K562 (cell line): ENCODE data around the gene BUB3.

Experiments used
- ELF4 ChIP-seq: fragments of 450-650 bp; formaldehyde crosslinking; IDR thresholded peaks from 2 replicates; pipeline ENCODE4 v1.4.0; 2022; ENCODE audit warnings: missing genetic modification characterization
- EP300 ChIP-seq: IDR thresholded peaks from 2 replicates; pipeline ENCODE4 v1.6.1; 2012; ENCODE audit warnings: low read length, improper control_type of control experiment
- FOXK2 ChIP-seq, 2 experiments: fragments of 450-650 bp; IDR thresholded peaks in 1 of 2; conservative IDR thresholded peaks in 1 of 2; 2 replicates each; pipeline ENCODE4 v1.6.1; 2016; ENCODE audit warnings: low read depth in 2 of 2, mild to moderate bottlenecking in 1 of 2
- FOXM1 ChIP-seq, 2 experiments: fragments of 450-650 bp in 1 of 2; sonication (generic) in 1 of 2; formaldehyde crosslinking in 1 of 2; IDR thresholded peaks; 2 replicates each; pipeline versions ENCODE4 v1.6.1 to v1.9.0; 2017 to 2022; ENCODE audit warnings: low read depth in 2 of 2, mild to moderate bottlenecking in 2 of 2, missing genetic modification reagents in 1 of 2, moderate library complexity in 1 of 2
- MIER1 ChIP-seq: fragments of 450-650 bp; IDR thresholded peaks from 2 replicates; pipeline ENCODE4 v1.6.1; 2016; ENCODE audit warnings: antibody characterized with exemption, mild to moderate bottlenecking, low read depth
- NUFIP1 ChIP-seq: fragments of 450-650 bp; IDR thresholded peaks from 2 replicates; pipeline ENCODE4 v1.6.1; 2018; ENCODE audit not compliant: partially characterized antibody
- RBM22 ChIP-seq: fragments of 200-400 bp; formaldehyde crosslinking; IDR thresholded peaks from 2 replicates; pipeline ENCODE4 v1.6.1; 2018; ENCODE audit warnings: low read length, low read depth; ENCODE audit not compliant: poor library complexity, severe bottlenecking
- SRSF9 ChIP-seq: fragments of 200-400 bp; formaldehyde crosslinking; IDR thresholded peaks from 2 replicates; pipeline ENCODE4 v1.6.1; 2017; ENCODE audit warnings: low read depth, low read length, borderline replicate concordance
- YY1 ChIP-seq, 3 experiments: IDR thresholded peaks; 2 replicates each; pipeline ENCODE4 v1.6.1; 2011; ENCODE audit warnings: low read length in 2 of 3, mild to moderate bottlenecking in 2 of 3, moderate library complexity in 2 of 3, borderline replicate concordance in 1 of 3, control low read depth in 1 of 3, low read depth in 1 of 3; ENCODE audit not compliant: insufficient read depth in 3 of 3, insufficient replicate concordance in 2 of 3, control insufficient read depth in 1 of 3, insufficient read length in 1 of 3; ENCODE audit errors: extremely low read depth in 1 of 3
- TF ChIP-seq, protein P1 (sequence below): IDR thresholded peaks from 2 replicates; pipeline ENCODE4 v1.6.1; 2016; ENCODE audit warnings: missing genetic modification characterization, missing compliant biosample characterization
- TF ChIP-seq, protein P2 (sequence below): fragments of 450-650 bp; conservative IDR thresholded peaks from 2 replicates; pipeline ENCODE4 v1.6.1; 2016; ENCODE audit warnings: missing genetic modification characterization, low read depth, mild to moderate bottlenecking, control low read depth, missing compliant biosample characterization

DNA sequence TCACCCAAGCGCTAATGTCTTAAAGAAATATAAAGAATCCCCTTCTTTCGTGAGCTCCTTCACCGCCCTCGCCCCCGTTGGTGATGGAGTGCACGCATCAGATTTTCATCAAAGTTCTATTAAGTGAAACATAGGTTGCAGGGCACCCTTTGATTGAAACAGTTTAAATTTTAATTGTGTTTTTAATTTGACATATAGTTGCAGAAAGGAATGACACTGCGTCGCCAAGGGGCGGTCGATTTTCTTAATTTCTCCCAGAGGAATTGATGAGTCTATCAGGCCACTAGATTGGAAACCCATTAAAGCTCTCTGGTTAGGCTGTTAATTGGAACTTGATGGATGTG, 10.4 kb upstream of the BUB3 start:
- no peak for TF ChIP-seq RBM22
- no peak for TF ChIP-seq ELF4 (CRISPR knock-in tag)
- TF ChIP-seq, protein P1, sequence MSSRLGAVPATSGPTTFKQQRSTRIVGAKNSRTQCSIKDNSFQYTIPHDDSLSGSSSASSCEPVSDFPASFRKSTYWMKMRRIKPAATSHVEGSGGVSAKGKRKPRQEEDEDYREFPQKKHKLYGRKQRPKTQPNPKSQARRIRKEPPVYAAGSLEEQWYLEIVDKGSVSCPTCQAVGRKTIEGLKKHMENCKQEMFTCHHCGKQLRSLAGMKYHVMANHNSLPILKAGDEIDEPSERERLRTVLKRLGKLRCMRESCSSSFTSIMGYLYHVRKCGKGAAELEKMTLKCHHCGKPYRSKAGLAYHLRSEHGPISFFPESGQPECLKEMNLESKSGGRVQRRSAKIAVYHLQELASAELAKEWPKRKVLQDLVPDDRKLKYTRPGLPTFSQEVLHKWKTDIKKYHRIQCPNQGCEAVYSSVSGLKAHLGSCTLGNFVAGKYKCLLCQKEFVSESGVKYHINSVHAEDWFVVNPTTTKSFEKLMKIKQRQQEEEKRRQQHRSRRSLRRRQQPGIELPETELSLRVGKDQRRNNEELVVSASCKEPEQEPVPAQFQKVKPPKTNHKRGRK (tag), result no peak
- TF ChIP-seq EP300, result no peak
- no peak for TF ChIP-seq MIER1
- TF ChIP-seq, protein P2, sequence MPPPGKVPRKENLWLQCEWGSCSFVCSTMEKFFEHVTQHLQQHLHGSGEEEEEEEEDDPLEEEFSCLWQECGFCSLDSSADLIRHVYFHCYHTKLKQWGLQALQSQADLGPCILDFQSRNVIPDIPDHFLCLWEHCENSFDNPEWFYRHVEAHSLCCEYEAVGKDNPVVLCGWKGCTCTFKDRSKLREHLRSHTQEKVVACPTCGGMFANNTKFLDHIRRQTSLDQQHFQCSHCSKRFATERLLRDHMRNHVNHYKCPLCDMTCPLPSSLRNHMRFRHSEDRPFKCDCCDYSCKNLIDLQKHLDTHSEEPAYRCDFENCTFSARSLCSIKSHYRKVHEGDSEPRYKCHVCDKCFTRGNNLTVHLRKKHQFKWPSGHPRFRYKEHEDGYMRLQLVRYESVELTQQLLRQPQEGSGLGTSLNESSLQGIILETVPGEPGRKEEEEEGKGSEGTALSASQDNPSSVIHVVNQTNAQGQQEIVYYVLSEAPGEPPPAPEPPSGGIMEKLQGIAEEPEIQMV (tag), result no peak
- TF ChIP-seq SRSF9, result no peak
- TF ChIP-seq FOXM1 (IDR thresholded peaks at IDR 0.05; ENCODE audit: low read depth), result no peak
- TF ChIP-seq FOXM1 (CRISPR knock-in tag; IDR thresholded peaks at IDR 0.05; ENCODE audit: low read depth), result no peak
- TF ChIP-seq NUFIP1, result no peak
- no peak for TF ChIP-seq YY1 (IDR thresholded peaks at IDR 0.05; ENCODE audit: borderline replicate concordance in 1 of 3, control insufficient read depth in 1 of 3, extremely low read depth in 1 of 3, insufficient read depth in 3 of 3, insufficient read length in 1 of 3, insufficient replicate concordance in 2 of 3, low read depth in 1 of 3, low read length in 2 of 3)
- TF ChIP-seq FOXK2 (conservative IDR thresholded peaks at IDR 0.05 in 1 of 2, IDR thresholded peaks at IDR 0.05 in 1 of 2; ENCODE audit: low read depth in 2 of 2), result no peak
